GM19328 (cell line): ENCODE data around the gene ARPIN.
"Not testable (repeated sequence)": the region's sequence is repeated elsewhere in the genome, so short reads cannot be mapped to it uniquely, and the experiment has no call there.

Source experiments
- ATAC-seq: cut with Tn5 transposase; IDR thresholded peaks from one replicate; pipeline ENCODE4 v1.9.1; 2021; ENCODE audit warnings: mild to moderate bottlenecking, moderate library complexity; ENCODE audit not compliant: unreplicated experiment

The ARPIN gene

DNA sequence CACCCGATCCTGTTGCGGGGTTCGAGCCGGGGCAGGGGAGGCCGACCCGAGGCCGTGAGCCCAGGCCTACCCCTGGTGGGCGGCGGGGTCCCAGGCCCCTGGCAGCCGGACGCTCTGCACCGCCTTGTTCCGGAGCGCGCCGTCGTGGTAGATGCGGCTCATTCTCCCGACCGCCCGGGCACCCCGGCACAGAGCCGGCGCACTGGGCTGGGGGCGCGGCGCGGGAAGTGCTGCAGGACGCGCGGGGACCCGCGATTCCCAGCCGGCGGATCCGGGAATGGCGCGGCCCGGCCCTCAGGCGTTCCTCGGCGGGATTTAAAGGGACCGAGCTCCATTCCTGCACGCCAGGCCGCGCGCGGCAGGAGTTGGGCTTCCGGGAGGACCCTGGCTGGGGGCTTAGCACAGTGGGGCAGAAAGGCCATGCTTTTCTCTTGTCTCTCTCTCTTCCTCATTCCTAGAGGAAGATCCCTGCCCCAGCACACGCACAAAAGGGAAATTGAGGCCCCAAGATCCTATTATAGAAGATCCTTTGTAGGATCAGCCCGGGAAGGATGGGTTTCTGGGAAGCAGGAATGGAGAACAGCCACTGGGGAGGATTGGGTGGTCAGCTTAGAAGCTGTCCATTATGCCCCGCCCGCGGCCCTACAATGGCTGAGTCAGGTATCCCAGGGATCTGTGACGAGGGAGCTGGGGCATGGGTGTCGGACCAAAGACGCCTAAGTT, at the start of gene ARPIN:
Gene ARPIN (minus strand): TSS at position 279 of the 723 bp plus-strand sequence. CDS start 117 bp downstream, at position 162.
- ATAC-seq = no peak

GRCh38 chr15:89958107-89958805, 45.5 kb upstream of the ARPIN start:
- ATAC-seq = no peak

DNA sequence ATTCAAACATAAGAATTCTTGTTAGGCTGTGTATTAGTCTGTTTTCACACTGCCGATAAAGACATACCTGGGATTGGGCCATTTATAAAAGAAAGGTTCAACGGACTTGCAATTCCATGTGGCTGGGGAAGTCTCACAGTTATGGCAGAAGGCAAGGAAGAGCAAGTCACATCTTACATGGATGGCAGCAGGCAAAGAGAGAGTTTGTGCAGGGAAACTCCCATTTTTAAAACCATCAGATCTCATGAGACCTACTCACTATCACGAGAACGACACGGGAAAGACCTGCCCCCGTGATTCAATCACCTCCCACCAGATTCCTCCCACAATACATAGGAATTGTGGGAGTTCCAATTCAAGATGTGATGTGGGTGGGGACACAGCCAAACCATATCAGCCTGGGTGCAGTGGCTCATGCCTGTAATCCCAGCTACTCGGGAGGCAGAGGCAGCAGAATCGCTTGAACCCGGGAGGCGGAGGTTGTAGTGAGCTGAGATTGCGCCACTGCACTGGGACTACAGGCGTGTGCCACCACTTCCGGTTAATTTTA, 42.8 kb upstream of the ARPIN start:
- not testable (repeated sequence) for ATAC-seq

GRCh38 chr15:89954541-89954940, 41.8 kb upstream of the ARPIN start:
- ATAC-seq = no peak

GRCh38 chr15:89948796-89949195, 36.0 kb upstream of the ARPIN start:
- no peak for ATAC-seq

DNA sequence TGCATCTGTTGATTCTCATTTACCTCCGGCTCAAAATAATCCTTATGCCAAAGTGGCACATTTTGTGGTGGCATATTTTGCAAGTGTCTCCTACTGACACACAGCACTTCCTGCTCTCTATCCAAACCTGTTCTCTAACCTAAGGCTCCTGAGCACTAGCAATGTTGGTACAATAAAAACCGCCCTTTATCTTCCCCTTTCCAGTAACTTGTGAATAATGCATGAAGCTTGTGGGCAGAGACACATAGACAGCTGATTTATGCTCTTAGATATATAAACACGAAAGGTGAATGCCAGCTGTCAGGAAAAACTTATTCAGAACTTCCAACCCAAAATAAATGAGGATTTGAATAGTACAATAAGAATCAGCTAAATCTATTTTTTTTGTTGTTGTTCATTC, 34.6 kb upstream of the ARPIN start:
- no peak for ATAC-seq

- no peak for ATAC-seq
These were observed 34.0 kb upstream of the ARPIN start for GRCh38 chr15:89946681-89947299.

DNA sequence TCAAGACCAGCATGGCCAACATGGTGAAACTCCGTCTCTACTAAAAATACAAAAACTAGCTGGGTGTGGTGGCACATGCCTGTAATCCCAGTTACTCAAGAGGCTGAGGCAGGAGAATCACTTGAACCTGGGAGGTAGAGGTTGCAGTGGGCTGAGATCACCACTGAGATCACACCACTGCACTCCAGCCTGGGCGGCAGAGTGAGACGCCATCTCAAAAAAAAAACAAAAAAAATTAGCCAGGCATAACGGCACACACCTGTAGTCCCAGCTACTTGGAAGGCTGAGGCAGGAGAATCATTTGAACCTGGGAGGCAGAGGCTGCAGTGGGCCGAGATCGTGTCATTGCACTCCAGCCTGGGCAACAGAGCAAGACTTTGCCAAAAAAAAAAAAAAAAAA, 31.0 kb upstream of the ARPIN start:
- ATAC-seq = not testable (repeated sequence)

- no peak for ATAC-seq
These were observed 27.2 kb upstream of the ARPIN start for GRCh38 chr15:89939910-89940309.

- ATAC-seq = not testable (repeated sequence)
These were observed 26.6 kb upstream of the ARPIN start for GRCh38 chr15:89939377-89939776.

DNA sequence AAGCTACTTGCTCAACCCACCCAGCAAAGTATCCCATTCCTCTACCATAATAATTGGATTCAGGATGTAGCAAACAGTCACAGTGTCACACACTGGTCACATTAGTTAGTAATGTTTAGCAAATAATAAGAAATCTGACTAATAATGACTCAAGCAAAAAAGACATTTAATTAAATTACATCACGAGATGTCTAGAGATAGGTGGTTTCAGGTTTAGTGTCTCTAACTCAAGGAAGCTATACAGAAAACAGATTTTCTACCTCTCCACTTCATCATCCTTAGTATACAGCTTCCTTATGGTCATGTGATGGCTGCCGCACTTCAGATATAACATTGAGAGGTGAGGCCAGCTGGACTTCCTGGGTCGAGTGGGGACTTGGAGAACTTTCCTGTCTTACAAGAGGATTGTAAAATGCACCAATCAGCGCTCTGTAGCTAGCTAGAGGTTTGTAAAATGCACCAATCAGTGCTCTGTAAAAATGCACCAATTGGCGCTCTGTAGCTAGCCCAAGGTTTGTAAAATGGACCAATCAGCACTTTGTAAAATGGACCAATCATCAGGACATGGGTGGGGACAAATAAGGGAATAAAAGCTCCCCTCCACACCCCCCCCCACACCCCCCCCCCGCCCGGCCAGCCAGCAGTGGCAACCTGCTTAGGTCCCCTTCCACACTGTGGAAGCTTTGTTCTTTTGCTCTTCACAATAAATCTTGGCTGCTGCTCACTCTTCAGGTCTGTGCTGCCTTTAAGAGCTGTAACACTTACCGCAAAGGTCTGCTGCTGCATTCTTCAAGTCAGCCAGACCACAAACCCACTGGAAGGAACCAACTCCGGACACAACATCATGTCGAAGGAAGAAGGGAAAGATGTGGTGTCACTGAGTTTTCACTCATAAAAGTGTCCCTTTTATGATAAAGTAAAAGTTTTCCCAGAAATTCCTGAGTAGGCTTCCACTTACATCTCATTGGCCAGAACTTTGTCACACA, 24.9 kb upstream of the ARPIN start:
- ATAC-seq = no peak

GRCh38 chr15:89936786-89937265, 24.1 kb upstream of the ARPIN start:
- no peak for ATAC-seq

DNA sequence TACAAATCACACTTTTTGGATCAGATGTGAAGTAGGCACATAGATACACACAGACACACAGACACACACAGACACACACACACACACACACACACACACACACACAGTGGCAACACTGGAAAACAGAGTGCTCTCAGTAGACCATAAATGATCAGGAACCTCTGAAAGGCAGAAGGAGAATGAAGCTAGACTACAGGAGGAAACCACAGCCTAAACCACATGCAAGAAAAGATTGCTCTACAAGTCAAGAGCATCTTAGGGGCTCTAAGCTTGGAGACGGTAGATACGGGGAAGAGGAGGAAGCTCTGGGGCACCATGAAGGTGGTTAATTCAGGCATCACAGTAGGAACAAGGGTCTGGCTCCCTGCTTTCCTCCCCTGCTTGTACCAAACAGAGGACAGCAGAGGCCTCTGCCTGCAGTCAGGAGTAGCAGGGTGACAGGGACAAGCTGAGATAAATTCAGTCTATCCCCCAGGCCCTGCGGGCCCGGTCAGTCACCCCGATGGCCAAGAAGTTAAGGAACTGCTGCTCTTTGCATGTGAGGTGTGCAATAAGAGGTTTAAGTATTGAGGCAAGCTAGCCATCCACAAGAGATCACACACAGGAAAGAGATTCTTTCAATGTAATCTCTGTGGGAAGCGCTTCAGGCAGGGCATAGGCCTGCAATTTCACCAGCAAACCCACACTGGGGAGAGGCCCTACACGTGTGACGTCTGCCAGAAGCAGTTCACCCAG, 23.5 kb upstream of the ARPIN start:
- ATAC-seq = no peak

DNA sequence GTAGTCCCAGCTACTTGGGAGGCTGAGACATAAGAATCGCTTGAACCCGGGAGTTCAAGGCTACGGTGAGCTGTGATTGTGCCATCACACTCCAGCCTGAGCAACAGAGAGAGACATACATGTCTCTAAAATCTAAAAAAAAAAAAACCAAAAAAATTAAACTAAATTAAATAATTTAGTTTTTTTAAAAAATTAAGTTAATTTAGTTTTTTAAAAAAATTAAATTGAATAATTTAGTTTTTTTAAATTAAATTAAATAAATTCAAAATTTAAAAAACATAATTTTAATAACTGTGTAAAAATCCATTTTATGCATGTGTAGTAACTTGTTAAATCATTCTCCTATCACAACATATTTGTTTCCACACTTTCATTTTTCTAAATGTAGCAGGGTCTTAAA, 20.1 kb upstream of the ARPIN start:
- ATAC-seq = no peak

DNA sequence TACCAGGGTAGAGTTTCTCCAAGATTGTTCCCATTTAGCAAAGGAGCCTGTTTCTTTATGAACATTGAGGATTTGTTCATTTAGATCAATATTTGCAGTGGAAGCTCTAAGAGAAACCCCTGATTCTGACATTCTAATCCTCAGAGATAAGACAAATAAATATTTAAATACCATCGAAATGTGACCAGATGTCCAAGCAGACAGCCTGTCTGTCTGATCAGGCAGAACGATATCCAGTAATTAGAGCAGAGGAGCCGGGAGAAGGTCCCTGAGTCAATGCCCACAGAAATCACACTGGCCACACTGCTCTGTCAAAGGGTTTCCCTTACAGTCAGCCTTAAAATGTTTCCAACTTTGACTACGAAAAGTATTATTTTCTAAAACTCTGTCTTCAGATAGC, 15.7 kb upstream of the ARPIN start:
- no peak for ATAC-seq

DNA sequence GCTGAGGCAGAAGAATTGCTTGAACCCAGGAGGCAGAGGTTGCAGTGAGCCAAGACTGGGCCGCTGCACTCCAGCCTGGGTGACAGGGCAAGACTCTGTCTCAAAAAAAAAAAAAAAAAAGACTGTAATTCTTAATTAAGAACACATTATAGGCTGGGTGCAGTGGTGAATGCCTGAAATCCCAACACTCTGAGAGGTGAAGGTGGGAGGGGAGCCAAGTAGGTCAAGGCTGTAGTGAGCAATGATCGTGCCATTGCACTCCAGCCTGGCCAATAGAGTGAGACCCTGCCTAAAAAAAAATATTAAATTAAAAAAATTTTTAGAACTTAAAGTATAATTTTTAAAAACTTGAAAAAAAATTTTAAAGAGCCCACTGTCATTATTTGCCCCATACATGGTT, 13.4 kb upstream of the ARPIN start:
- no peak for ATAC-seq

- no peak for ATAC-seq
These were observed 4.8 kb upstream of the ARPIN start for GRCh38 chr15:89917442-89918101.

- ATAC-seq = no peak
These were observed 3.9 kb upstream of the ARPIN start for GRCh38 chr15:89916660-89917059.

DNA sequence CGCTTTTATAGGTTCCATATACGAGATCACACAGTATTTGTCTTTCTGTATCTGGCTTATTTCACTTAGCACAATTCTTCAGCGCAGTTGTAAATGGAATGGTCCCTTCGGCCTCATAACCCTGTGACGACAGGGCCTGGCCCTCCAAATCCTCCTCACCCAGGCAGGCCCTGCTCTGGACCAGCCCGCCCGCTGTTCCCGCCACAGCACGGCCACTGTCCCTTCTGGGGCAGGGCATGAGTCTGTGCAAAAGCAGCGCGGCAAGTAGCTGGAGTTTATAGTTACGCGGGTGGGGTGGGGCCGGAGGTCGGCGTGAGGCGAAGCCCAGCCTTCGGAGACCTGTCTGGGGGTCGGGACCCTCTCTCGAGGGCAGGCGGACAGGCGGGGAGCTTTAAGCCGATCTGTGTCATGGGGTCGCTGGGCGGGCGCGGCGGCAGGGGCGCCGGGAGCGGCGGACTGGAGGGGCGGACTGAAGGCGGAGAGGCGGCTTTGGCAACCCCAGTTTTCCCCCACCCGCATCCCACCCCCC, 543 bp downstream of the ARPIN start:
- no peak for ATAC-seq
